Measurements from ENCODE around the gene UTP15.

GRCh38 chr5:73631500-73631899, 66.0 kb downstream of the UTP15 start:
- no peak for TF ChIP-seq POLR2A (IDR thresholded peaks at IDR 0.05)
- TF ChIP-seq CTCF (IDR thresholded peaks at IDR 0.05 in 4 of 5, conservative IDR thresholded peaks at IDR 0.05 in 1 of 5): no peak

Data from gastrocnemius medialis (tissue), 4 donors.